Stimulated activated CD8-positive, alpha-beta memory T cell treated with anti-CD3 and anti-CD28 coated beads, Interleukin-15, amount 100 ng/mL, for 48 hours (primary cell): Measurements from ENCODE around the gene CDKN2A.
A peak's percentile ranks its signal among the peaks of the same experiment; 100 is the strongest.

Experiments
- DNase-seq, 2 donors: peaks; one replicate each; pipeline ENCODE4 v3.0.0-alpha.2; 2020; ENCODE audit warnings: low read depth in 2 of 2

CDKN2A gene

DNA sequence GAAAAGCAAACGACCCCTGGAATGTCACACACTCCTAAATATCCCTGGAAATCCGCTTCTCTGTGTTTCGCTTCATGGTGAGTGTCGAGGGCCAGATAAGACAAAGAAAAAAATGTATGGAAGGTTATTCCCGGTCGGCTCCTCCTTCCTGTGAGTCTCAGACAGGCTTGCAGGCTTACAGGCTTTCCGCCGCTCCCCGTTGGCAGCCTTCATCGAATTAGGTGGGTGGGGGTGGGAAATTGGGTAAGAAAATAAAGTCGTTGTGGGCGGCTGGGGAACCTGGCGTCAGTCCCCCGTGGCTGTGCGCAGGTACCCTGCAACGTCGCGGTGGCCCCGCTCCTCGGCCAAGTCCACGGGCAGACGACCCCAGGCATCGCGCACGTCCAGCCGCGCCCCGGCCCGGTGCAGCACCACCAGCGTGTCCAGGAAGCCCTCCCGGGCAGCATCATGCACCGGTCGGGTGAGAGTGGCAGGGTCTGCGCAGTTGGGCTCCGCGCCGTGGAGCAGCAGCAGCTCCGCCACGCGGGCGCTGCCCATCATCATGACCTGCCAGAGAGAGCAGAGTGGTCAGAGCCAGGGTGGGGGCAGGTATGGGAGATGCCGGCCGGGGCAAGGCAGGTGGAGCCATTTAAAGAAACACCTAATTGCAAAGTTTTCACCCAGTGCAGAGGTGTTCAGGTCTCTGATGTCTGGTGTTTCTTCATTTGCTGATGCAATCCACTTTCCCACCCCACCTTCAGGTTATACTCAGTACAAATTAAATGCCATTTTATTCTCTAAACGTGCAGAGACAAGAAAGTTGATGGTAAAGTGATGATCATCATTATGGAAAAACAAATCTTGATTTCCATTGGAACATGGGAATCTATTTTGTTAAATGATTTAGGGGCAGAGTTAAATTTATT lies 11.8 kb upstream of the CDKN2A start:
- no peak for DNase-seq

DNA sequence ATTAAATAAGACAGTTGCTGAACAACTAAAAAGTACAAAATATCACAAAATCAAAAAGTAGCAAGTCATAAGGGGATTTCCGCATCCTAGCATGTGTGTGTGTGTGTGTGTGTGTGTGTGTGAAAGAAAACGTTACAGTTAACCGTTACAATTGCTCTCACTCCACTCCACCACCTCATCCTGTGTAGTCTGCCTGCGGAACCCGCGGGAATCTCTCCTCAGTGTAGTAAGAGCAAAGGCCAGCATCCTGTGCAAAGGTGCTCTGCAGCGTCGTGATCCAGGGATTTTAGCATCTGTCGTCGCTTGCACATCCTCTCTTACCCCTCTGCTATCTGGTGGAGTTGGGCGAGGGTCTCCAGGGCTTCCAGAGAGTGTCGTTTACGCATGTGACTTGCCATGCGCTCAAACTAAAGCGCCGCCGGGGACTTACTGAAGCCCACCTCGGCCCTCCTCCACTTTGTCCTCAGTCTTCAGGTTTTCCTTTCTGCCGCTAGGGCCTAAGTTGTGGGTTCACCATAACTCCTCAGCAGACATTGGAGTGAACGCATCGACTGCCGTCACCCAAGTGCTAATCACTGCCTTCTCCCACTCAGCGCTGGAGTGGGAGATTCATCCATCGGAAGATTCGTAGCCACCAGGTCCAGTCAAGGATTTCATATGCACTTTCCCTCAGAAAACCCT lies 11.0 kb upstream of the CDKN2A start:
- DNase-seq, result no peak

DNA sequence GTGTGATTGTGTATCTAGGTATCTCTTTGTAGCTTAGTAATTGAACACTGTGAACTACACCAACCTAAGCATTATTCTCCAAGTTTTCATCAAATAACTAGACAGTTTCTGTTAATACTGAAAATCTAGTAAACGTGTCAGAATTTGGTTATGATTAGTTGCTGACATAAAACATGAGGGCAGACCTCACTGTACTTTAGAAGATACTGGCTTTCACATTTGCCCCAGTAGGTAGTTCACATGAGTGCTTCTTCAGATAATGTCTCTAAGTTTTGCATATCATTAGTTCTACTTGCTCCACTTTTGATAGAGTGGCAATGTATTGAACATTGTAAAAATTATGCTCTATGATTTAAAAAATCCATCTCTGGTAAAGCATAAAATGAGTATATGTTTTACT lies 7.8 kb upstream of the CDKN2A start:
- no peak for DNase-seq

DNA sequence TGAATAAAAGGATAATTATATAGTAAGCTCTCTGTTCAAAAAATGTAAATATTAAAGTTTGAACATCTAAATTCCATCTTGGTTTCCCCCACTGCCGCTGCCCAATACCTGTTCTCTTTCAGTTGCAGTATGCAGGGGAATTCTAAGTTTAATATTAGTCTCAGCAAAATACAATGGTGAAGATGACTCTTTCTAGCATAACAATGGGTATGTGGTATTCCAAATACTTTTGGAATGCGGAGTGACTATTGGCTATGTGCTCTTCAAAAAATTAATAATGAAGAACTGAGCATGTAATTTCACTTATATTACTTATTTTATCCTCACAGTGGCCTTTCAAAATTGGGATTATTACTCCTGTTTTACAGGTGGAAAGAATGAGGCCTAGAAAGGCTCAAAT lies 3.8 kb upstream of the CDKN2A start:
- no peak for DNase-seq

DNA sequence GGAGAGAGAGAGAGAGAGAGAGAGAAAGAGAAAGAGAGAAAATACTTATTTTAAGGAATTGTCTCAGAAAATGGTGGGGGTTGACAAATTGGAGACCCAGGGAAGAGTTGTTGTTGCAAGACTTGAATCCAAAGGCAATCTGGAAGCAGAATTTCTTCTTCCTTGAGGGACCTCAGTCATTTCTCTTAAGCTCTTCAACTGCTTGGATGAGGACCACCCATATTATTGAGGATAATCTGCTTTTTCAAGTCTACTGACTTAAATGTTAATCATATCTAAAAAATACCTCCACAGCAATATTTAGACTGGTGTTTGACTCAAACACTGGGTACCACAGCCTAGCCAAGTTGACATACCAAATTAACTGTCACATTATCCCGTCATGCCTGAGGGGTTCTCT lies 3.3 kb upstream of the CDKN2A start:
- DNase-seq, result no peak

DNA sequence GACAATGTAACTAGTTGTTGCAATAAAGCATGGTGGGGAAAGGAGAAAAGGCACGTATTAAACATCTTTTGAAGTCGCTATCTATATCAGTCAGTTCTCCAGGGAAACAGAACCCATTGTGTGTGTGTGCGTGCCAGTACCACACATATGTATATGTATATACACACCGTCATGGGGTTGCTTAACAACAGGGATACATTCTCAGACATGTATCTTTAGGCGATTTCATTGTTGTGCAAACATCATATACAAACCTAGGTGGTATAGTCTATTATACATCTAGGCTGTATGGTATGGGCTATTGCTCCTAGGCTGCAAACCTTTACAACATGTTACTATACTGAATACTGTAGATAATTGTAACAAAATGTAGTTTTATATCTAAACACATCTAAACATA lies 2.7 kb upstream of the CDKN2A start:
- no peak for DNase-seq

DNA sequence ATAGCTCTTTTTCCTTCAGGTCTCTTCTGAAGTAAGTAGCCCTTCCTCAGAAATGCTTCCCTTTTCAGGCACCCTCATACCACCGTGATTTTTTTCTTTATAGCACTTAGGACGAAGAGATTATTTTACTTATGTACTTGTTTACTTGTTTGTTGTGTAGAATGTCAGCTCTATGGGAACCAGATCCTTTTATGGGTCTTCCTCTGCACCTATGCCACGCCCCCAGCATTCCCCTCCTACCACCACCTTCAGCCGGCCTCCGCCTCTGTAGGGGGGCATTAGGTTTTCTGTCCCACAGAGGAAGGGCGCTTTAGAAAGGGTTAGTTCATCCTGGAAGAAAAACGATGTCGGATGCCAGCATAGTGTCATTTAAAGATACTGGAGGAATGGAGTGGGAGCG lies 2.2 kb upstream of the CDKN2A start:
- DNase-seq, result no peak

DNA sequence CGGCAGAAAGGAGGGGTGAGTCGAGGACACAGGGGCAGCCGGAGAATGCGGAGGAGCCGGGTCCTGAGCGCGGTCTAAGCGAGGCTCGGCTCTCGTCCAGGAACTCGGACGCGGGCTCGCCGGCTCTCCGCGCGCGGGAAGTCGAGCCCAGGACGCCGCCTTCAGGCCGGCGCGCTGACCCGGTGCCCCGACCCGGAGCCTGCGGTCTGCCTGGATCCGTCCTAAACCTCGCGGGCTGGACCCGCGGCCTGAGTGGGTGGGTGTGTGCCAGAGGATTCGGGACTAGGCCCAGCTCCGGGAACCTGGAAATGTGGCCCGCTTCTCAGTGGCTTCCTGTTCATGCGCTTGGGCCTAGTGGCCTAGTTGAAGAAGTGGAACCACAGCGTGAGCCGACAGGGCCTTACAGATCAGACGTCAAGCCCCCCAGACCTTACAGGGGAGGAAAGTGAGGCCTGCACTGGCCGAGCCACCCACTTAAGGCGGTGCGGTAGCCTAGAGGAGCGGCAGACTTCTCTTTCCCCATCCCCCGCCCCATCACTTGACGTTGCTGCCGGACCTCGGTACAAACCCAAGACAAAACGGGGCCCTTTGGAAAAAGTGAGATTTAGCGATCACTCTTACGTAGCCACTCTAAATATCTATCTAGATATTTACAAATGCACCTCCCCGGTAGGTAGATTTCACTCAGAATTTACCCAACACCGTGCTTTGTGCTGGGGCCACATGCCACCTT lies 1.6 kb upstream of the CDKN2A start:
- no peak for DNase-seq

DNA sequence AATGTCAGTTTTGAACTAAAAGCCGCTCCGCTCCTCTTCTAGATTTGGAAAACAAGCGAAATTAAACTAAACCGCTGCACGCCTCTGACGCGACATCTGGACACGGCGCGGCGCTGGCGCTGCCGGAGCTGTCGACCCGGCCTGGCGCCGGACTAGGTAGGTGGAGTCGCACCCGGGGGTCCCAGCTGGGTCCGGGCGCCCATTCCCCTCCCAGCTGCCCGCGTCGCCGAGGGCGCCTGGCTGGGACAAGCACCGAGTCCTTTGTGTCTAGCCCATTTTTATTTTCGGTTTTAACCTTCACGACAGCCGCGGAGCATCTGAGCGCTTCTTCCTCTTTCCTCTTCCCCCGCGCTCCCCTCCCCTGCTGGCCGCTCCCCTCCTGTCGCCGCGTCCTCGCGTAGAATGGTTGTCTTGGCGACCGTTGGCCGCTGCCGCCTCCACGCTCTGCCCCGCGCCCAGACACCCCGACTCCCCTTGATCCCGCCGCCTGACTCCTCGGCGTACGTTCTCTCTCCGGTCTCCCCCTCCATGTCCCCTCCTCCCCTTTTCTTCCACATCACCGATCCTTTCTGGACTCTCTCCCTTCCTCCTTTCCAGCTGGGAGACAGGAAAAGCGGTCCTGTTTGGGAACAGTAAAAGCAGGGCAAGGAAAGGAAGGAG lies 944 bp upstream of the CDKN2A start:
- DNase-seq, result peak; percentile 53 to 62

DNA sequence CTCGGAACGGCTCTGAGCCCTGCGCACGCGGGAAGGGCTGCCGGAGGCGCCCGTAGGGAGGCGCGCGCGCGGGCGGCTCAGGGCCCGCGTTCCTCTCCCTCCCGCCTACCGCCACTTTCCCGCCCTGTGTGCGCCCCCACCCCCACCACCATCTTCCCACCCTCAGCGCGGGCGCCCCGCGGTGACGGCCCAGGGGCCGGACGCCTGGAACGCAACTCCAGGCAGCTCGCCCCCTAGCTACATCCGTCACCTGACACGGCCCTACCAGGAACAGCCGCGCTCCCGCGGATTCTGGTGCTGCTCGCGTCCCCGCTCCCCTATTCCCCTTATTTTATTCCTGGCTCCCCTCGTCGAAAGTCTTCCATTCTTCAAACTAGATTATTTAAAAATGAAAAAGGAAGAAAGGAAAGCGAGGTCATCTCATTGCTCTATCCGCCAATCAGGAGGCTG lies 389 bp upstream of the CDKN2A start, which contains the start of gene CDKN2B-AS1:
TSS of gene CDKN2B-AS1 (plus strand) at position 236 of the 450 bp plus-strand sequence.
- no peak for DNase-seq

DNA sequence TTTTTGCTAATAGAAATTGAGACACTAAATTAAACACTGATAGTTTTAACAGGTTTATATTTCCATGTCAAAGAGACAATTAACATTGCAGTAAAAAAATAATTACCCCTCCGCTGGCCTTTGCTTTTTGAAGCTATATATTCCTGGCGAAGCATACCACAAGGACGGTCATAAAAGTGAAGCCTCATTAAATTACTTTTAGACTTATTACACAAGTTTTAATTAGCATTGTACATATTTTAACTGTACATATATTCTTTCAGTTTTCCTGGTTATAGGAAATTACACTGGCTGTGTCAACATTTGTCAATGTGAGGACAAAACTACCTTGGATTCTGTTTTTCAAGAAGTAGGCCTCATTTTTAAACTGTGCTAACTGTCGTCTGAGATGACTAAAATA lies 1.2 kb downstream of the CDKN2A start:
- DNase-seq, result no peak

DNA sequence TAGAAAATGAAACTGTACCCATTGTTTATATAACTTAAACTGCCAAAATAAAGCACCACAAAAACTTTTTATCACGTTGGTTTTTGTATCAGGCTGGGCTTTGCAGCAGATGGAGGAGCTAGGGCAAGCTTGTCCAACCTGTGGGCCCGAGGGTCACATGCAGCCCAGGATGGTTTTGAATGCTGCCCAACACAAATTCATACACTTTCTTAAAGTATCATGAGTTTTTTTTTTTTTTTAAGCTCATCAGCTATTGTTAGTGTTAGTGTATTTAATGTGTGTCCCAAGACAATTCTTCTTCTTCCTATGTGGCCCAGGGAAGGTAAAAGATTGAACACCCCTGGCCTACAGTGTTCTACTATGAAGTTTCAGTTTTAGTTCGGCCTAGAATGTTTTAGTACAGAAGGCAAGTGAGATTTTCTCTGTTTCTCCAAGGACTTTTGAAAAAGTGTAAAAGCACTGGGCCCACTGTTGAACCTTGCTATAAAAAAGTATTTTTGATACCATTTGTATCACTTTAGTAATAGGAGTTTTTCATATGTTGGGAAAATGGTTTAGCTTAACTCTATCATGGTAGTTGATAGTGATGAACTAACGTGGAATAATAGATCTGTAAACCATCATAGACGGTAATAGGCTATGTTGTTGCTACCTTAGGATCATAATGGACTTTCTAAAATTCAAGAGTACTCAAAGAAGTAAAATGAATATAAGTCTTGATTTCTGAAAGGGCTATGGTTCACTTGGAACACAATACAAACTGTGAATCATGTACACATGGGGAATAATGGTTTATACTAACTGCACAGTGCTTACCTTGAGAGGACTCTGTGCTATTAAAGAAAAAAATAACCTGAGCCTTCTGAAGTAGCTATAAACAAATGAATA lies 2.9 kb downstream of the CDKN2A start:
- no peak for DNase-seq

DNA sequence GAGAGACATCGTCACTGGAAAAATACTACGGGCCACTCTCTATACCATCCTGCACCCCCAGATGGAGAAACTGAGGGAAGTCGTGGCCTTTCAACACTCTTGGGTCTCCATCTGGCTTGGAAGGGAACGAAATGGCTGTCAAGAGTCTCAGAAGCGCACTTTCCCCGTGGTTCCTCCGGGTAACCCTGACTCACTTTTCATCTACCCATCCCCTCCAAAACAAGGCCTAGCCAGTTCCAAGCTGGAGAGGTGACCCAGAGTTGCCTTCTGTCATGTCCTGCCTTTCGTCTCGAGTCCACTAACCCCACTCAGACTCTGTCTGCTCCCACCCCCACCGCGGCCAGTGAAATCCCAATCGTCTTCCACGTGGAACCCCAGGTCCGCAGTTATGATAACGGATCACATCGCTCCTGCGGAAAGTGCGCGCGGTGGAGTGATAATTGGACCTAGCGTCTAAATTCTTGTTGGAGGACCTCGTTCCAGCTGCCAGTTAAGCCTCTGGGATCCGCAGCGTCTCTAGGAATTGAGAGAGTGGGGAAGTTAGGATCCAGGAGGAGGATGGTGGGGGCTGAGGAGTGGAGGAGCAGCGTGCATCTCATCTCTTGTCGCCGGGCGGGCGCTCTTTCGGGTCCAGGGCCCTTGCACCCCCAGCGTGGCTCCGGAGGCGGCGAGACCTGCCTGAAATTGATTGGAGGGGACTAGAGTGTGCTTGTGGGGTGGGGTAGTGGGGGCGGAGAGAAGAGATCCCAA lies 4.6 kb downstream of the CDKN2A start:
- no peak for DNase-seq

DNA sequence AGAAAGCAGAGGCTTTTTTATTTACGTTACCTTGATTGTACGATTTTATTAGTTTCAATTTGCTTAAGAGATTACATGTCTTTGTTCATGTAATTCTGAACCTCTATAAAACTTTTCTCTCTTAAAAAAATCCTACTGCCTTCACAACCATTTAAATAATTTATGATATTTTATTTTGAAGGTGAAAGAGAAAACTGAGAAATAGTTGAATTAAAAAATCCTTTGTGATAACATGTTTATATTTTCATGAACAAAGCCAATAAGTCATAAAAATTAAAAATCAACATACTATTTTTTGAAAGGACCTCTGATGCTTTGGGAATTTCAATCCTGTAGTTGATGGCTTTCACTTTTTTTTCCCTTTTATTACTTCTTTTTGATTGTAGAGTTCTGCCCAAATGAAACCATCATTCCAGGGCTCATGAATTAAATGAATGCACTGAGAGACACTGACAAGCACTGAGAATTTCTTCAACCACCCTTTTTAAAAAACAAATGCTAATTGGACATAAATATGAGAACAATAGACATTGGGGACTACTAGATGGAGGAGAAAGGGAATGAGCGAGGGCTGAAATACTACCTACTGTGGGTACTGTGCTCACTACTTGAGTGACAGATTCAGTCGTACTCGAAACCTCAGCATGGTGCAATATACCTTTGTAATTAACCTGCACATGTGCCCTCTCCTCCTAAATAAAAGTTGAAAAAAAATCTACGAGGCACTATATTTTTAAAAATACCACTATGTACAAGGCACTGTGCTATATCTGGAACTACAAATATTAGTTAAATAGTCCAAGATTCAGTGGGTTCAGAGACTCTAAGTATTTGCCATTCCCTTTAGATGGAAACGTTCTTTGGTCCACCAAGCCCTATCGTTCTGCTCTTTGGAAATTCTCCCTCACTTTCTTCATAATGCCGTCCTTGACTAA lies 5.9 kb downstream of the CDKN2A start:
- DNase-seq, result no peak

DNA sequence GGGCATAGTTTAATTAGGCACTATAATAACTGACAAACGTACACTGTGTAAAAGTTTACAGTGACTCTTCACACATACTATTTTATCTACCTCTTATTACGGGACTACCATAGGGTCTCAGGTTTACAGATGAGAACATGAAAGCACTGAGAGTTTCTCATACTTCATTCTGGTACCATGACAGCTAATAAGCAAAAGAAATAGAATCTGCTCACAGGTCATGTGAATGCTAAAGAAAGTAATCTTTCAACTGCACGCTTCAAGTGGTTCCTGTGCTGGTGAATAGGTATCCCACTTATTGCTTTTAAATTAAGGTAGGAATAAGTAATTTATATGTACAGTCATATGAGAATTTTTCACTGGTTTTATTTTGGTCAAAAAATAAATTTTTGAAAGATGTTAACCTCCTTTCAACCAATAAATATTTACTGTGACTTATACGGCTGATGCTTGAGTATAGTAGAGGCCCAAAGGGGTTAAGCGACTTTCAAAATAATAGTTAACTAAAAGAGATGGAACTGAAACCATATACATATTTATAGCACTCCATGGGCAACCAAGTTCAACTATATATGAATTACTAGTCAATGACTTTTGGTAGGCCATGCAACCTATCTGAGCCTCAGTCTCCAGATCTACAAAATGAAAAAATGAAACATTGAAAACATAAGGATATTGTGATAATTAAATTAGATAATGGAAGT lies 8.1 kb downstream of the CDKN2A start:
- DNase-seq, result no peak

DNA sequence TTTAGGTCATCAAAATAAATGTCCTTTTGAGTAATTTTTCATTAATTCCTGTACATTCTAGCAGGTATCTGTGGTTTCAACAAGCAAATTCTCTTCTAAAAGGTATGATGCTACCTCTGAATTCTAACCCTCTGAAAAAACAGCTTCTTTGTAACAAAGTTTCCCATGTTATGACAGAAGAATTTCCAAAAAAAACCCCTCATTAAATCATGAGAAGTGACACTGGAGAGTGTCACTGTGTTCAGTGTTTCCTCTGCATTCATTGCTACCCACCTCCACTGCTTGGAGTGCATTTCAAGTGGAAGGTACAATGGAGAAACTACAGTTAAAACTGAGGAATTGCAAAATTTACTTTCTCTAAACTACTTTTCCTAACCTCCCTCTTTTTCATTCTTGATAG lies 10.1 kb downstream of the CDKN2A start:
- no peak for DNase-seq

DNA sequence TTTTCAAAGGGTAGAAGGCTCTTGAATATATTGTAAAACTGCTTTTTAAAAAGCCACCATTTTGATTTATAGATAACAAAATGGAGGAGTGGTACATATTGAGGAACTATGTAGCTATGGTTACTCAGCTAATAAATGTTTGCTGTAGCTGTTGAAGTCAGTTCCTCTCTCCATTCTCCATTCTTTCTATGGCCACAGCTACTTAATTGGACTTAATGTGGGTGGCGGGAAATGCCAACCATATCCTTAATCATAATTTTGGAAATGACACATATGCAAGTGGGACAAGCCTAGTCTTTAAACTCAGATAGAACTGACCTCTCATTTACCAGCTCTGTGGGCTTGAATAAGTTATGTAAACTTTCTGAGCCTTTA lies 10.6 kb downstream of the CDKN2A start:
- no peak for DNase-seq

DNA sequence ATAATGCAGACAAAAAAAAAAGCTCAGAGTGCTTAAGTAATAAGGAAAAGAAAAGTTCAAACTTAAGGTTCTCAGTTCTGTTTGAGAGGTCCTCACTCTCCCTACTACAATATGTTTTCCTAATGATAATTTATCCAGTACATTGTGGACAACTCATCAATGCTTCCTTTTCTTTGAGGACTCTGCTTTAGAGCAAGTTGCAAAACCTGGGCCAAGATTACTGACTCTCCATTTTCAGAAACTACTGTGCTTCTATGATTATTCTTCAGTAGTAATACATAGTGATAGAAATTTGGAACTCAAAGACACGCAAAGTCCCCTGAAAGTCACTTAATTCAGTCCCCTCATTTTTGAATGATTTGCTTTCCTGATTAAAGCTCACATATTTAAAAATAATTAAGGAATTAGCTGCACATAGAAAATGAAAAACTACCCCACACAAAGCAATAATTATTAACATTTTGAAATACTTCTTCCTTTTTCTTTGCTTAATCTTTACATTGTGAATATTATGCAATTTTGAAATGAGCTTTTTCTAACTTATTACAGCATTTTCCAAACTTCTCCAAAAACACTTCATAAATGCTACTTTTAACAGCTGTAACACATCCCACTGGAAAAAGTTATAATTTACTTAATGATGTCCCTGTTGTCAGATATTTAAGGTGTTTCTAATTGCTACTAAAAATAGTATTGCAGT lies 11.2 kb downstream of the CDKN2A start:
- no peak for DNase-seq
